Osteoblast (primary cell): ENCODE measurements around the gene CXCL10. TPM values are rescaled to one million over a fixed set of nuclear protein-coding genes. Genes with fewer than 3 reads are reported as not detected.
A peak's percentile ranks its signal among the peaks of the same experiment; 100 is the strongest.

Experiments used
- DNase-seq: peaks from one replicate; pipeline ENCODE4 v3.0.0; 2011; ENCODE audit warnings: low spot score, mixed read lengths; ENCODE audit not compliant: insufficient read length; ENCODE audit errors: missing footprints
- H2AFZ ChIP-seq: 2 replicates; pipeline ENCODE4 v1.6.0; 2011; ENCODE audit warnings: mild to moderate bottlenecking, low read length
- H3K27ac ChIP-seq: 2 replicates; pipeline ENCODE4 v1.5.1; 2011; ENCODE audit warnings: mild to moderate bottlenecking, low read depth, low read length, moderate library complexity
- H3K27me3 ChIP-seq: 2 replicates; pipeline ENCODE4 v1.6.0; 2012; ENCODE audit warnings: mild to moderate bottlenecking, control low read depth, inconsistent platforms, low read length, moderate library complexity; ENCODE audit not compliant: insufficient read depth
- H3K36me3 ChIP-seq: 2 replicates; pipeline ENCODE4 v1.5.1; 2011; ENCODE audit warnings: mild to moderate bottlenecking, low read length, control low read depth, moderate library complexity; ENCODE audit not compliant: insufficient read depth
- H3K4me1 ChIP-seq: 2 replicates; pipeline ENCODE4 v1.5.1; 2011; ENCODE audit warnings: mild to moderate bottlenecking, low read length, control low read depth, moderate library complexity; ENCODE audit not compliant: insufficient read depth
- H3K4me2 ChIP-seq: 2 replicates; pipeline ENCODE4 v1.6.0; 2011; ENCODE audit warnings: mild to moderate bottlenecking, low read length; ENCODE audit not compliant: insufficient read depth
- H3K4me3 ChIP-seq: fragments of 200-600 bp; sonication (generic); 3 replicates; pipeline ENCODE4 v1.5.1; 2012; ENCODE audit warnings: mild to moderate bottlenecking, low read length, inconsistent platforms; ENCODE audit not compliant: insufficient read depth
- H3K79me2 ChIP-seq: 2 replicates; pipeline ENCODE4 v1.6.0; 2012; ENCODE audit warnings: mild to moderate bottlenecking, low read length, control low read depth, inconsistent platforms; ENCODE audit not compliant: insufficient read depth
- H3K9me3 ChIP-seq: 2 replicates; pipeline ENCODE4 v1.5.1; 2011; ENCODE audit warnings: low read depth, low read length, control low read depth
- H4K20me1 ChIP-seq: 2 replicates; pipeline ENCODE4 v1.6.0; 2012; ENCODE audit warnings: mild to moderate bottlenecking, low read length, control low read depth; ENCODE audit not compliant: insufficient read depth
- CTCF ChIP-seq: IDR thresholded peaks from 2 replicates; pipeline ENCODE4 v1.5.1; 2011; ENCODE audit warnings: mild to moderate bottlenecking, low read depth, low read length, moderate library complexity; ENCODE audit errors: extremely low read depth
- total RNA-seq: library from RNA; depleted of rRNA; stranded (reverse); fragments of >200 nt; gene quantifications from 2 replicates; pipeline ENCODE4 v1.2.3, GENCODE V29; 2012

The CXCL10 gene
- total RNA-seq, 1 donor = not detected

GRCh38 chr4:76028350-76028765 is 5.1 kb upstream of the CXCL10 start:
- H3K9me3 ChIP-seq = no peaks in the 10 kb centered on the region
- no peaks in the 10 kb centered on the region for H4K20me1 ChIP-seq
- H2AFZ ChIP-seq = no peak overlapping the region
- H3K36me3 ChIP-seq = no peaks in the 10 kb centered on the region
- H3K79me2 ChIP-seq = no peaks in the 10 kb centered on the region
- H3K4me3 ChIP-seq = no peak overlapping the region
- H3K27me3 ChIP-seq = peaks cover 40% of the 10 kb centered on the region
- no peaks in the 10 kb centered on the region for H3K4me1 ChIP-seq
- no peak overlapping the region for H3K27ac ChIP-seq
- TF ChIP-seq CTCF = no peak
- no peak for DNase-seq
- peak overlapping the region; percentile 72 for H3K4me2 ChIP-seq

DNA sequence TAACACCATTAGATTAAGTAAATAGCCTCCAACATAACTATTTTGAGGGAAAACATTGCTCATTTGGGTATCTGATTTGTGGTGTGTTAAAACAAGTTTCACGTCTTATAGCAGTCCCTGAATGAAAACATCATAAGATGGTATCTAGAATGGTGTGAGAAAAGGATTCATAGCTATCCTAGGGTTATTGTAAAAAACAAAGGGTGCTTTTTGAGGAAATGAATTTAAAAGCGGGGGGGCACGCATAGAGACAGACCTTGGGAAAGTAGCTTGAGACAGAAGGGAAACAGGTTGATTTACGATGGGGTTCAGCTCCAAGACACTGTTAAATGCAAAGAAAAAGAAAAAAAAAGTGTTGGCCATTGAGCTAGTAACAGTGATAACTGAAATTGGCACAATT is 768 bp upstream of the CXCL10 start:
- Histone ChIP-seq H3K79me2 (no peaks in the 10 kb centered on the region), H3K4me2 (no peak overlapping the region), H3K4me1 (no peaks in the 10 kb centered on the region), H2AFZ (no peak overlapping the region), H3K9me3 (no peaks in the 10 kb centered on the region), H4K20me1 (no peaks in the 10 kb centered on the region), H3K36me3 (no peaks in the 10 kb centered on the region), H3K4me3 (no peak overlapping the region), H3K27me3 (peaks cover 29% of the 10 kb centered on the region), H3K27ac (no peak overlapping the region)
- no peak for TF ChIP-seq CTCF
- no peak for DNase-seq

- no peak overlapping the region for H3K4me3 ChIP-seq
These were observed 620 bp downstream of the CXCL10 start for GRCh38 chr4:76022677-76023076.

DNA sequence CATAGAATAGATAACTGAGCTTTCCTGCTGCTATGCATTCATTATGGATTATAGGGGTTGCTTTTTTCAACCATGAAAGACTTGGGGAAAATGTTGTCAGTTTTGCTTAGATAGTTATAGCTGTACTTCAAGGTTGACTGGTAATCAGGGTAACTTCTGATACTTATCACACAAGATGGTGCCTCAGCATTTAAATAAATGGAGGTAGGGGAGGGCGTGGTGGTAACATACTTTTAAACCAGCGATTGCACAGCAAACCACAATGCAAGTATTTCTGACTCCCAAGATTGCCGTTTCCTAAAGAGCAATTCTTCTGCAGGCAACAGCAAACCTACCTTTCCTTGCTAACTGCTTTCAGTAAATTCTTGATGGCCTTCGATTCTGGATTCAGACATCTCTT is 1.3 kb downstream of the CXCL10 start:
- Histone ChIP-seq H4K20me1 (no peaks in the 10 kb centered on the region), H3K4me3 (no peak overlapping the region), H3K4me1 (no peaks in the 10 kb centered on the region), H3K79me2 (no peaks in the 10 kb centered on the region), H3K4me2 (no peak overlapping the region), H3K27me3 (peaks cover 15% of the 10 kb centered on the region), H3K9me3 (no peaks in the 10 kb centered on the region), H2AFZ (no peak overlapping the region), H3K36me3 (no peaks in the 10 kb centered on the region), H3K27ac (no peak overlapping the region)
- DNase-seq = no peak
- TF ChIP-seq CTCF = no peak

More at GRCh38 chr4:76022677-76023076, 620 bp downstream of the CXCL10 start:
- H3K27me3 ChIP-seq = peaks cover 18% of the 10 kb centered on the region
- TF ChIP-seq CTCF = no peak
- H3K4me1 ChIP-seq = no peaks in the 10 kb centered on the region
- no peak overlapping the region for H3K4me2 ChIP-seq
- no peaks in the 10 kb centered on the region for H3K36me3 ChIP-seq
- no peaks in the 10 kb centered on the region for H3K79me2 ChIP-seq
- DNase-seq = no peak
- no peaks in the 10 kb centered on the region for H3K9me3 ChIP-seq
- no peak overlapping the region for H2AFZ ChIP-seq
- no peaks in the 10 kb centered on the region for H4K20me1 ChIP-seq
- H3K27ac ChIP-seq = no peak overlapping the region
